ENCODE results near the gene STX1B.

DNA sequence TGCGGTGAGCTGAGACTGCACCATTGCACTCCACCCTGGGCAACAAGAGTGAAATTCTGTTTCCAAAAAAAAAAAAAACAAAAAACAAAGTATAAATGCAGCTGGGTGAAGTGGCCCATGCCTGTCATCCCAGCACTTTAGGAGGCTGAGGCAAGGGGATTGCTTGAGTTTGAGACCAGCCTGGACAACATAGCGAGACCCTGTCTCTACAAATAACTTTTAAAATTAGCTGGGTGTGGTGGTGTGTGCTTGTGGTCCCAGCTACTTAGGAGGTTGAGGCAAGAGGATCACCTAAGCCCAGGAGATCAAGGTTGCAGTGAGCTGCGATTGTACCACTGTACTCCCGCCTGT, 12.8 kb upstream of the STX1B start:
- TF ChIP-seq POLR2A (IDR thresholded peaks at IDR 0.05; ENCODE audit: low read length) (no peak), GATA1 (IDR thresholded peaks at IDR 0.05; ENCODE audit: low read depth, low read length) (no peak)
